ENCODE measurements around the gene MICALL2.

Gene MICALL2

GRCh38 chr7:1402791-1403637 lies 56.3 kb downstream of the MICALL2 start:
- Histone ChIP-seq H3K27ac (no peak overlapping the region), H3K4me3 (ENCODE audit: low read depth in 1 of 2, low read length in 1 of 2) (no peak overlapping the region), H3K4me1 (ENCODE audit: control insufficient read depth in 1 of 2, insufficient read depth in 1 of 2, low read depth in 1 of 2, low read length in 1 of 2) (no peaks in the 10 kb centered on the region), H3K27me3 (peaks cover 92% of the 10 kb centered on the region), H3K9me3 (no peaks in the 10 kb centered on the region), H3K36me3 (no peaks in the 10 kb centered on the region)
- no peak for TF ChIP-seq CTCF (IDR thresholded peaks at IDR 0.05)

- no peak overlapping the region for H3K27ac ChIP-seq
- H3K36me3 ChIP-seq = no peaks in the 10 kb centered on the region
- no peak for TF ChIP-seq CTCF (IDR thresholded peaks at IDR 0.05)
- H3K4me3 ChIP-seq (ENCODE audit: low read depth in 1 of 2, low read length in 1 of 2) = no peak overlapping the region
- H3K4me1 ChIP-seq (ENCODE audit: control insufficient read depth in 1 of 2, insufficient read depth in 1 of 2, low read depth in 1 of 2, low read length in 1 of 2) = no peaks in the 10 kb centered on the region
- no peaks in the 10 kb centered on the region for H3K9me3 ChIP-seq
- peaks cover 88% of the 10 kb centered on the region for H3K27me3 ChIP-seq
Measured at GRCh38 chr7:1402110-1402790, 57.0 kb downstream of the MICALL2 start.

- no peaks in the 10 kb centered on the region for H3K9me3 ChIP-seq
- no peak for TF ChIP-seq CTCF (IDR thresholded peaks at IDR 0.05)
- no peaks in the 10 kb centered on the region for H3K4me1 ChIP-seq (ENCODE audit: control insufficient read depth in 1 of 2, insufficient read depth in 1 of 2, low read depth in 1 of 2, low read length in 1 of 2)
- H3K27me3 ChIP-seq = peaks cover 80% of the 10 kb centered on the region
- no peaks in the 10 kb centered on the region for H3K36me3 ChIP-seq
- no peak overlapping the region for H3K4me3 ChIP-seq (ENCODE audit: low read depth in 1 of 2, low read length in 1 of 2)
- no peak overlapping the region for H3K27ac ChIP-seq
Measured at GRCh38 chr7:1401011-1401410, 58.3 kb downstream of the MICALL2 start.

GRCh38 chr7:1400371-1400770 lies 58.9 kb downstream of the MICALL2 start:
- Histone ChIP-seq H3K27me3 (peaks cover 82% of the 10 kb centered on the region), H3K4me1 (ENCODE audit: control insufficient read depth in 1 of 2, insufficient read depth in 1 of 2, low read depth in 1 of 2, low read length in 1 of 2) (no peaks in the 10 kb centered on the region), H3K27ac (no peak overlapping the region), H3K36me3 (no peaks in the 10 kb centered on the region), H3K9me3 (no peaks in the 10 kb centered on the region), H3K4me3 (ENCODE audit: low read depth in 1 of 2, low read length in 1 of 2) (no peak overlapping the region)
- no peak for TF ChIP-seq CTCF (IDR thresholded peaks at IDR 0.05)

GRCh38 chr7:1397491-1398327 lies 61.6 kb downstream of the MICALL2 start:
- H3K36me3 ChIP-seq = no peaks in the 10 kb centered on the region
- TF ChIP-seq CTCF (IDR thresholded peaks at IDR 0.05) = no peak
- H3K27me3 ChIP-seq = peaks cover 66% of the 10 kb centered on the region
- no peaks in the 10 kb centered on the region for H3K4me1 ChIP-seq (ENCODE audit: control insufficient read depth in 1 of 2, insufficient read depth in 1 of 2, low read depth in 1 of 2, low read length in 1 of 2)
- H3K4me3 ChIP-seq (ENCODE audit: low read depth in 1 of 2, low read length in 1 of 2) = no peak overlapping the region
- H3K27ac ChIP-seq = no peak overlapping the region
- no peaks in the 10 kb centered on the region for H3K9me3 ChIP-seq
